NOMO-1 (cell line): ENCODE measurements around the gene NR4A1.

Experiments used
- DNase-seq, 2 experiments: peaks; one replicate each; lab custom pipeline; 2025; ENCODE audit not compliant: unreplicated experiment in 2 of 2; lab: John Stamatoyannopoulos, UW

Gene NR4A1

DNA sequence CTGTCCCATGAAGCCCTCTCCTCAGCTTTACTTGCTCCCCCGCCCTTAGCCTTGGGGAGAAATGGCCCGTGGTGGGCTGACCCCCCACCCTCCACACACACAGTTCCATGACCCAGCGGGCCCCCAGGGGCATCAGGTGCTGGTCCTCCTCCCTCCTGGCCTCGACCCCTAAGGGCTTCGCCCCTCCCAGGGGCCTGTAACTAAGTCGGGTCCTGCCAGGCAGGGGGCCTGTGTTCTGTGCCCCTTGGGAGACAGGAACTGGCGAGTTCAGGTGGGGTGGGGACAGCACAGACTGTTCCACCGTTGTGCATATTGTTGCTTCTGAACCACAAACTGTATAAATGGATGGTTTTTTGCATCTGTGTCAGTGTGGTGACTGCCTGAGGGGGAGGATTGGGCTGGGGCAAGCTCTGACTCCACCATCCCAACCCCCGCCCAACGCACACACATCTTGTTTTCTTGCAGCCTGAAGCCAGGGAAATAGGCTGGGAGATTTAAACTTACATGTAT, 35.7 kb upstream of the NR4A1 start:
- DNase-seq = no peak

DNA sequence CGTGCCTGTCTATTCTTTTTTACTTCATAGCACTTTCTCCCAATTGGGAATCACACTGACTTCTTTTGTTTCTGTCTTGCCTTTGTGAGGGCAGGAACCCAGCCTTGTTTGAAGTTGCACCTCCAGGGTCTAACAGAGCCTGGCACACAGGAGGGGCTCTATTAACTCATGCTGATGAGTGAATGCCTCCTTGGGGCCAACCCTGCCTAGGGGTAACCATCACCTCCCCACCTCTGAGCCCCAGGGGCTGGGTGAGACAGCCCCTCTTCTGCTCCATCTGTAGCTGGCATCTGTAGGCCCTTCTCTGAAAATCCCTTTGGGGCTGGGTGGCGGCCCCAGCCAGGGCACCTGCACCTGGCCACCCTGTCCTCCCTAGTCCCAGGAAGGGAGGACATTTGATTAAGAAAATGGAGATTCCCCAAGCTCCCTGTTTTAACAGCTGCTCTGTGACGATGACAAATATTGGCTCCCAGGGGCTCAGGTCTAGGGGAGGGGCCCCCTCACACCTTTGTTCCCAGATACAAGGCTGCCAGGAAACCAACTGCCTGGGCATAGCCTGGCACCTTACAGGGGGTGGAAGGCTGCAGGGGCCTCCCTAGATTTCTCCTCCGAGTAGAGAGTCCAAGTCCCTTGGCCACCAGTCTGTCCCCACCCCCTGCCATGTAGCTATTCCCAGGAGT, 32.7 kb upstream of the NR4A1 start:
- DNase-seq = no peak

- DNase-seq = no peak
Observed at GRCh38 chr12:52019113-52019770, 32.0 kb upstream of the NR4A1 start.

- DNase-seq = peak; percentile 68 to 74
Observed at GRCh38 chr12:52020539-52021336, 30.5 kb upstream of the NR4A1 start.

GRCh38 chr12:52022841-52023181, 28.4 kb upstream of the NR4A1 start:
- DNase-seq = peak in 1 of 2 experiments; percentile 50

- DNase-seq = peak; percentile 63 to 78
Observed at GRCh38 chr12:52023182-52023975, 27.9 kb upstream of the NR4A1 start.

DNA sequence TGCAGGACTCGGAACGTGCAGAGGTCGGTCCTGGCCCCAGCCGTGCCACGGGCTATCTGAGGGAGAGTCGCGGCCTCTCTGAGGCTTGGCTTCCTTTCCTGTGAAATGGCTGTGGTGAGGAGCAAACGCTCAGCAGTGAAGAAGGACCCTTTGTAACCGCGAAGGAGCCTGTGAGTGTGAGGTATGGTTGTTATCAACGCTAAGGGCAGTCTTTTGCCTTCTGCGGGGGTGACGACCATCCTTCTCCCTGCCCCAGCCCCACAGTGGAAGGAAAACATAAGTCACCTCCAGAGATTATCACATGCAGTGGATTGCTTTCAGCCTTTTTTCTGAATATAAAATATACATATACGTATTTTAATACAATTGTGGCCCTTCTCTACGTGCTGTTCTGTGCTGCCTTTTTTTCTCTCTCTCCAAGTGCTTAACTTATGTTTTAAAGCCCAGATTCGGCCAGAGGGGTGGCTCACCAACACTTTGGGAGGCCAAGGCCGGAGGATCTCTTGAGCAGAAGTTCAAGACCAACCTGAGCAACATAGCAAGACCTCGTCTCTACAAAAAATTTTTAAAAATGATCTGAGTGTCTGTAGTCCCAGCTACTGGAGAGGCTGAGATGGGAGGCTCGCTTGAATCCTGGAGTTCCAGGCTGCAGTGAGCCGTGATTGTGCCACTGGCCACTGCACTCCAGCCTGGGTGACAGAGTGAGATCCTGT, 27.1 kb upstream of the NR4A1 start:
- DNase-seq = peak in 1 of 2 experiments; percentile 32

DNA sequence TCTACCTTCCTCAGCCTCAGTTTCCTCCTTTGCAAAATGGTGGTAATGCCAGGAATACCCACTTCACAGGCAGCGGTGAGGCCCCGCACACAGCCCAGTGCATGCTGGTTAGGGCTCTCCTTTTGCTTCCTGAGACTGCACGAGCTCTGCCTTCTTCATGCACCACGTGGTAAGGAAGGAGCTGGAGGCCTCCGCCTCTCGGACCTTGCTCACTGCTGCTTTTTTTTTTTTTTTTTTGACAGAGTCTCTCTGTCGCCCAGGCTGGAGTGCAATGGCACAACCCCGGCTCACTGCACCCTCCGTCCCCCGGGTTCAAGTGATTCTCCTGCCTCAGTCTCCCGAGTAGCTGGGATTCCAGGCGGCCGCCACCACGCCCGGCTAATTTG, 26.4 kb upstream of the NR4A1 start:
- DNase-seq = peak; percentile 80 to 90

DNA sequence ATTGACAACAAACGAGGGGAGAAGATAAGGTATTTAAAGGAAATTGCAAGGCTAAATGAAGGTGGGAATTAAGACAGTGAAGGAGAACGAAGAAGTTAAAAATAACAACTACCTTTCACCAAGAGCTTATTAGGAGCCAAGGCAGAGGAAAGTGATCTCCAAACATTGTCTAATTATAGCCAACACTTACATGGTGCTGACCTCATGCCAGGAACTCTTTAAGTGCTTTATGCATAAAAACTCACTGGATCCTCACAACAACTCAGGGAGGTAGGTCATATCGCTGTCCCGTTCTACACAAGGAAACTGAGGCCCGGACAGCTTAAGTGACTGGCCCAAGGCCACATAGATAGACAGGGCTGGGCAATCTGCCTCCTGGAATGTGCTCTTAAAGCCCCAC, 25.0 kb upstream of the NR4A1 start:
- no peak for DNase-seq

DNA sequence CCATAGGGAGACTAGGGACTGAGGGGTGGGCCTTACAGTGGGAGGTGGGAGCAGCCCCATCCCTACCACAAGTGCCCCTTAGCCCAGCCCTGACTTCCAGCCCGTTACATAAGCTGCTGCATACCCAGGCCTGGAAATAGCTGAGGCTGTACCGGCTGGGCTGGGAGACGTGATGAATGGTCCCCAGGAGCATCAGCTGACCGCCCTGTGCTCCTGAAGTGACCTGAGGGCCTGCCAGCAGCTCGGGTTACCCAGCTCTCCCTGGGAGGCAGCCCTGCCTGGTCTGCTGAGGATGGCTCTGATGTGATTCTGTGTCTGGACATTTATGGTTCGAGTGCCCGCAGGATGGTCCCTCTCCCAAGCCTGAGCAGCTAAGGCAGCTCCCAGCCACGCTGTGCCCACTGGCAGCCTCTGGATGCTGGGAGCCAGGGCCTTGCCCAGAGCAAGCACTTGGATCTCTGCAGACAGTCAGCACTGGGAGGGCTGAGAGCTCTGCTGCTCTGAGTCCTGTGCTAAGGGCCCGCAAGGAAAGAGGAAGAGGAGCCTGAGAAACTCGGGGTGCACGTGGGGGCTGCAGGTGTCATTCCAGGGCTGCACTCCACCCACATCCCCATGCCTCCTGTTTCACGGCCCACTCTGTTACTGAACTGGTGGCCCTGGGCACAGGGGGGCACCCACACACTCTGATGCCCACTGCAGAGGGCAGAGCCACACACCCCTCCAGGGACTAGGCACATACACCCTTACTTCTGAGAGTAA, 24.0 kb upstream of the NR4A1 start:
- DNase-seq = no peak

GRCh38 chr12:52029685-52030084, 21.6 kb upstream of the NR4A1 start:
- no peak for DNase-seq

- peak in 1 of 2 experiments; percentile 33 for DNase-seq
Observed at GRCh38 chr12:52032446-52032803, 18.8 kb upstream of the NR4A1 start.

DNA sequence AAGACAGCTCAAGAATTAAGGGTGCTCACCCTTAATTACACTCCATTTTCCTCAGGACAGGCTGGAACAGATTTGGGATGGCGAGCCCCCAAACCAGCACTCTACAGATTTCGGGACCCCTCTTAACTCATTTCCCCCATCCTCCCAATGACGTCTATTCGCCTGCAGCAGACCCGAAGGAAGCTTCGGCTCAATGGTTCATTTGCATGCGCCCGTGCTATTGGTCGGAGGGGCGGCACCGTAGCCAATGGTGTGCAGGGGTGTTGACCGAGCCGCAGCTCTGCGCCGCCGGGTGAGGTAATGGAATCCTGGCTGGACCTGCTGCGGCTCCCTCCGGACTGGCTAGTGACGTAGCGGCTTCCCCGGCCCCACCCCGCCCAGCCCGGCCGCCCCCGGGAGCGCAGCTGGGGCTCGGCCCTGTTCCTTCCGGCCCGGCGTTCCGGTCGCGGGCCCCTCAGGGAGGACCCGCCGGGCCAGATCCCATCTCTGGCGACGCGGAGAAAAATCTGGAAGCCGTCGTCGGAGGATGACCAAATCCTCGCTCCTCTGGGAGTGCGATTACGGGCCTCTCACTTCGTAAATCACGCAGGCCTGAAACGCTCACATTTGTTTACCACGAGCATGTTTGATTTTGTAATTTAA, 18.3 kb upstream of the NR4A1 start:
- DNase-seq = peak; percentile 94 to 96

- DNase-seq = no peak
Observed at GRCh38 chr12:52033446-52034140, 17.6 kb upstream of the NR4A1 start.

- no peak for DNase-seq
Observed at GRCh38 chr12:52035190-52035589, 16.1 kb upstream of the NR4A1 start.

DNA sequence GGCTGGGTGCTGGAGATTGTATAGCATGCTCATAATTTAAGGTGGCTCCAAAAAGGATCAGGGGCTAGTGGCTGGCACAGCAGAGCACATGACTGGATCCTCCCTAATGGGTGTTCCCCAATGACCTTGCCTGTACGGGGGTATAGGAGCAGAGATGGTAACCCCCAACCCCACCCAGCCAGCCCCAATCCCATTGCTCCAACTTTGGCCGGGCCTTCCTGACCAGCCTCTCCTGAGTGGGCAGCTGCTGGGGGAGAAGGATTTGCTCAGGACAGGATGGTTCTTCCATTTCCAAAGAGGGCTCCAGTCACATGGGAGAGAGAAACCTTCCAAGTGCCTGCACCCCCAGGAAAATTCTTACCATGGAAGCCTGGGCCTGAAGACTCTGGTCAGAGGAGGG, 15.3 kb upstream of the NR4A1 start:
- DNase-seq = no peak

DNA sequence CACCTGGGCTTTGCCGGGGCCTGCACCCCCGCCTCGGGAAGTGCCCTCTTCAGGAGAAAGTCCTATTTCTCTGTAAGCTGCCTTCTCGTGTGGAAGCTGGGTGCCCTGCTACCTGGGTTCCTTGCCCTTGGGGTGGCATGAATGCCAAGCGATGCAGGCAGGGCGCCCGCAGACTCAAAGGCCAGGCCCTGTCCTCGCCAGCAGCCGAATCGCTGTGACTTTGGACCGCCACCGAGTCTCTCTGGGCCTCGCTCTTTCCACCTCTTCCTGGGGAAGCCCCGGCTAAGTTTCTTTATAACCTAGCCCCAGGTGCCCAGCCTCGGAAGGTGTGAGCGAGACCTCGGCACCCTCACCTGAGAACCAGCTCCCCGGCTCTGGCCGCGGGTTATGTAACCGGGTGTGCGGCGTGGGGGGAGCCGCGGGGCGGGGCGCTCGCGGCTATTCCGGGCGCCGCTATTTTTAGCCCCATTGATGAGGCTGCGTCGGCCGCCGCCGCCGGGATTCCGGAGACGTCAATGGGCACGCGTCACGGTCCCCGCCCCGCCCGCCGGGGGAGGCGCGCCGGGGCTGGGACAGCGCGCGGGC, 14.6 kb upstream of the NR4A1 start:
- peak; percentile 46 to 54 for DNase-seq

GRCh38 chr12:52037248-52037861, 13.9 kb upstream of the NR4A1 start:
- no peak for DNase-seq
